WTC11 (cell line): ENCODE measurements around the gene CLEC2A.

ENCODE experiments used
- CBFB ChIP-seq: sonication (generic); formaldehyde crosslinking; IDR thresholded peaks from 2 replicates; pipeline ENCODE4 v1.8.1; 2022; ENCODE audit warnings: mild to moderate bottlenecking, low read depth, missing genetic modification reagents
- CREM ChIP-seq: sonication (generic); formaldehyde crosslinking; IDR thresholded peaks from 2 replicates; pipeline ENCODE4 v1.8.1; 2022; ENCODE audit warnings: mild to moderate bottlenecking, missing genetic modification reagents, moderate library complexity
- CTCF ChIP-seq: fragments of 200-600 bp; IDR thresholded peaks from 2 replicates; pipeline ENCODE4 v1.8.0; 2022; ENCODE audit warnings: antibody characterized with exemption
- ESRRA ChIP-seq: sonication (generic); formaldehyde crosslinking; IDR thresholded peaks from 2 replicates; pipeline ENCODE4 v1.8.1; 2022; ENCODE audit warnings: mild to moderate bottlenecking, missing genetic modification reagents, borderline replicate concordance
- GABPB1 ChIP-seq: sonication (generic); formaldehyde crosslinking; IDR thresholded peaks from 2 replicates; pipeline ENCODE4 v1.8.1; 2023; ENCODE audit warnings: mild to moderate bottlenecking, missing genetic modification reagents
- MLX ChIP-seq: sonication (generic); formaldehyde crosslinking; IDR thresholded peaks from 2 replicates; pipeline ENCODE4 v1.8.1; 2023; ENCODE audit warnings: mild to moderate bottlenecking, missing genetic modification reagents, moderate library complexity
- SMAD3 ChIP-seq: sonication (generic); formaldehyde crosslinking; IDR thresholded peaks from 2 replicates; pipeline ENCODE4 v1.8.0; 2022; ENCODE audit warnings: missing genetic modification reagents, mild to moderate bottlenecking, borderline replicate concordance
- SMAD4 ChIP-seq: sonication (generic); formaldehyde crosslinking; IDR thresholded peaks from 2 replicates; pipeline ENCODE4 v1.8.0; 2022; ENCODE audit warnings: mild to moderate bottlenecking, missing genetic modification reagents
- ZNF121 ChIP-seq: sonication (generic); formaldehyde crosslinking; IDR thresholded peaks from 2 replicates; pipeline ENCODE4 v1.8.0; 2023; ENCODE audit warnings: missing genetic modification reagents
- TF ChIP-seq, protein P1 (sequence below): sonication (generic); formaldehyde crosslinking; IDR thresholded peaks from 2 replicates; pipeline ENCODE4 v1.8.1; 2022; ENCODE audit warnings: low read depth, mild to moderate bottlenecking, moderate library complexity, missing genetic modification reagents, borderline replicate concordance
- TF ChIP-seq, protein P2 (sequence below): sonication (generic); formaldehyde crosslinking; IDR thresholded peaks from 2 replicates; pipeline ENCODE4 v1.8.0; 2022; ENCODE audit warnings: mild to moderate bottlenecking, missing genetic modification reagents

DNA sequence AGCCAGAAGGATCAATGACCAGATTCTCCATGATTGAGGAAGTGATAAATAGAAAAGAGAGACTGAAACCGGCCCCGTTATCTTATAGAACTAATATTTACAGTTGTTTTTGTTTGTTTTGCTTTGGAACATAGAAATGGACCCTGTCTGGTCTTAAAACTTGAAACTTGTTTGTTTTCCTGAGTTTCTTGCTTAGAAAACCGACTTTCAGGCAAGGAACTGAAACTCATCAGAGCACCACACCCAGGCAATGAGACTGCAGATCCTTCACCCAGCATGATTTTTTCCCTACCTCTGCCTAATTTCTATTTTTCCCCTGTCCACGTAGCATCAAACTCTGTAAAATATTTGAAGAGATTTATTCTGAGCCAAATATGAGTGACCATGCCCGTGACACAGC is 28.4 kb upstream of the CLEC2A start:
- no peak for TF ChIP-seq SMAD3
- TF ChIP-seq, protein P1, sequence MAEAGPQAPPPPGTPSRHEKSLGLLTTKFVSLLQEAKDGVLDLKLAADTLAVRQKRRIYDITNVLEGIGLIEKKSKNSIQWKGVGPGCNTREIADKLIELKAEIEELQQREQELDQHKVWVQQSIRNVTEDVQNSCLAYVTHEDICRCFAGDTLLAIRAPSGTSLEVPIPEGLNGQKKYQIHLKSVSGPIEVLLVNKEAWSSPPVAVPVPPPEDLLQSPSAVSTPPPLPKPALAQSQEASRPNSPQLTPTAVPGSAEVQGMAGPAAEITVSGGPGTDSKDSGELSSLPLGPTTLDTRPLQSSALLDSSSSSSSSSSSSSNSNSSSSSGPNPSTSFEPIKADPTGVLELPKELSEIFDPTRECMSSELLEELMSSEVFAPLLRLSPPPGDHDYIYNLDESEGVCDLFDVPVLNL = no peak
- no peak for TF ChIP-seq CREM
- TF ChIP-seq MLX (CRISPR knock-in tag) = no peak
- TF ChIP-seq SMAD4 (CRISPR knock-in tag) = no peak
- no peak for TF ChIP-seq ESRRA (CRISPR knock-in tag)
- TF ChIP-seq CTCF = no peak
- no peak for TF ChIP-seq CBFB (CRISPR knock-in tag)
- TF ChIP-seq ZNF121 = no peak
- TF ChIP-seq, protein P2, sequence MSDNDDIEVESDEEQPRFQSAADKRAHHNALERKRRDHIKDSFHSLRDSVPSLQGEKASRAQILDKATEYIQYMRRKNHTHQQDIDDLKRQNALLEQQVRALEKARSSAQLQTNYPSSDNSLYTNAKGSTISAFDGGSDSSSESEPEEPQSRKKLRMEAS = no peak
- no peak for TF ChIP-seq GABPB1 (CRISPR knock-in tag)
